ENCODE results near the gene VPS26A. TPM values are rescaled to one million over a fixed set of nuclear protein-coding genes. Genes with fewer than 3 reads are reported as not detected.
"Not testable (repeated sequence)": the region's sequence is repeated elsewhere in the genome, so short reads cannot be mapped to it uniquely, and the experiment has no call there.

Gene VPS26A
- total RNA-seq, 1 experiment from 2014 or later = 10.3 TPM

DNA sequence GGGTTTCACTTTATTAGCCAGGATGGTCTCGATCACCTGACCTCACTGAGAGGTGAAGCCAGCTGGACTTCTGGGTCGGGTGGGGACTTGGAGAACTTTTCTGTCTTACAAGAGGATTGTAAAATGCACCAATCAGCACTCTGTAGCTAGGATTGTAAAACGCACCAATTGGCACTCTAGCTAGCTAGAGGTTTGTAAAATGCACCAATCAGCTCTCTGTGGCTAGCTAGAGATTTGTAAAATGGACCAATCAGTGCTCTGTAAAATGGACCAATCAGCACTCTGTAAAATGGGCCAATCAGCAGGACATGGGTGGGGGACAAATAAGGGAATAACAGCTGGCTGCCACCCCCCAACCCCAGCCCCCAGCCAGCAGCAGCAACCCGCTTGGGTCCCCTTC is 51.3 kb downstream of the VPS26A start:
- DNase-seq (ENCODE audit: low spot score) = not testable (repeated sequence)

DNA sequence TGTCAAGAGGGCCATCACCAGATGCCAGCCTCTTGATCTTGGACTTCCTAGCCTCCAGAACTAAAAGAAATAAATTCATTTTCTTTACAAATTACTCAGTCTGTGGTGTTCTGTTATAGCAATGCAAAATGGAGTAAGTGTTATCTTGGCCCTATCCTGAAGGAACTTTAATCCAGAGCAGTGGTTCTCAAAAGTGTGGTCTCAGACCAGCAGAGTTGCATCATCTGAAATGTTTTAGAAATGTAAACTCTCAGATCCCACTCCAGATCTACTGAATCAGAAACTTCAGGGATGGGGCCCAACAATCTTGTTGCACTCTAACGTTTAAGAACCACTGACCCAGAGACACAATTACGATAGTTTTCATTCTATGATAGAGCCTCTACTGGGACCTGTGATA is 52.8 kb downstream of the VPS26A start:
- no peak for DNase-seq (ENCODE audit: low spot score)

DNA sequence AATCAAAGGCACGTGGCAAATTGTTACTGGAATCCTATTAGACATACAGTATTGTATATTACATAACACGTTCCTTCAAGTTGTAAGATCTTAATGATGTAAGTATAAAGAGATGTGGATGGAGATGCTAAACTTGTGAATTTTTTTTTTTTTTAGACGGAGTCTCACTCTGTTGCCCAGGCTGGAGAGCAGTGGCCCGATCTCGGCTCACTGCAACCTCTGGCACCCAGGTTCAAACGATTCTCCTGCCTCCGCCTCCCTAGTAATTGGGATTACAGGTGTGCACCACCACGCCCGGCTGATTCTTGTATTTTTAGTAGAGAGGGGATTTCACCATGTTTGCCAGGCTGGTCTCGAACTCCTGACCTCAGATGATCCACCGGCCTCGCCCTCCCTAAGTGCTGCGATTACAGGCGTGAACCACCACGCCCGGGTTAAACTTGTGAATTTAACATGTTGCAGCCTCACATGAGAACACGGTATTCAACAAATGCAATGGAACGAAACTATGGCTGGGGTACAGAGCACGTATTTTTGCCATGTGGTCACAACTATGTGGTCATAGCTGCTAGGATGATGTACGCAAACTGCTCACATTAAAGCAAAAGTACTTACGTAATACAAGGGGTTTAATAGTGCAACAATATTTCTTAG is 55.2 kb downstream of the VPS26A start:
- peak; percentile 1 for DNase-seq (ENCODE audit: low spot score)

DNA sequence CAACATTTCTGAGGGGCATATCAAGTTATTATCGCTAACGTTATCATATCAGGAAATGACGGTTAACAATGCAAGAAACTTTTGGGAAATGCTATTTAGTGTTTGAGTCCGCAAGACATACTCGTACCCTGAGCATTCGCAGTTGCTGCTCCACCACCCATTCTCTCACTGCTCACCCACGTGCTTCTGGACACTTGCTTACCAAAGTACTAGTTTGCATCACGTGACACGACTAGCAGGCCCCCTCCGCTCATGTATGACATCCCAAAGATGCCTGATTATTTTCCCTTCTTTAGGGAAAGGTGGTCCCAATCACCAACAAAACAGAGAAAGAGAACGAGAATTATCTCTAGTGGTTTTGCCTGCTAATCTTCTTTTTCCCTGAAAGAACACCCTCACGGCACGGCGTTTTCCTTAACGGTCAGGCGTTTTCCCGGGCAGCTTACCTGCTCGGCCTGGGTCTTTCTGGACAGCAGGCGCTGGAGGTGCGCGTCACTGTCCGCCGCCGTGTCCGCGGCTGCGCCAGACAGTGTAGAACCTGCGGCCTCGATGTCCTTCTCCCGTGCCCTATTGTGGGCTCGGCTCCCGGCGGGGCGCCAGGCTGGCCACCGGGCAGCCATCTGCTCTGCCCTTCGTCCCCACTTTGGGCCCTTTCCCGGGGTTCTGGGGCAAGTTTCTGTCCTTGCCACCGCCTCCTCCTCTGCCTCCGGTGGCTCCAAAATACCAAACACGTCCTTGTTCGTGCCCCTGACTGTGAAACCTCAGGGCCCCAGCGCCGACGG is 56.0 kb downstream of the VPS26A start, which contains the start of gene SUPV3L1:
TSS of gene SUPV3L1 (plus strand) at position 492 of the 782 bp plus-strand sequence. CDS start at position 550, 58 bp downstream.
- DNase-seq (ENCODE audit: low spot score) = peak; percentile 96

DNA sequence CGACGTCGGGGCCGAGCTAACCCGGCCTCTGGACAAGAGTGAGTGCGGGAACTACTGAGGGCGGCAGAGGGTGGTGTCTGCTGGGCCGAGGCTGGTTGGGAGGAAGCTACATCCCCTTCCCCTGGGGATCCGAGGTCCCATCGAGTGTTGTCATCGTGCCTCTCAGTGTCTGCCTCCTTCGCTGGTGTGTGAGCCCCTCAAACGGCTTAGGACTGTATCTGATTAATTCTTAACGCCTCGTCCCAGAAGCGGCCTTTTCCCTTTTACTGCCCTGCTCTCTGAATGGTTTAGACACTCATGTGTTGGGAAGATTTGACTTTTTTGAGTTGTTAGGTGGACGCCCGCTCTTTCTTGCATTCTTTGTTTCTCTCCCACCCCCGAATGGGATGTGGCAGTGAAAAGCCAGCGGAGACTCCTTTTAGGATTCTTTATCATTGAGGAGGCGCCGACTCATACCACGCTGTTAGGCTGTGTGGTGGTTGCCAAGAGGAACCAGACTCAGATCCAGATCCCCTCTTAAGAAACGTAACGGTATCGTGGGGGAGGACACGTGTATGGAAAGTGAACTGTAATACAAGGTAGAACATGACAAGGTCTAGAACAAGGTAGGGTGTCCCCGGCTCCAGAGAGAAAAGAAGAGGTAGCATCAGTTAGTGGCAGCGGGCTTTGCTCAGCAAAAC is 56.7 kb downstream of the VPS26A start:
- DNase-seq (ENCODE audit: low spot score) = peak; percentile 4

DNA sequence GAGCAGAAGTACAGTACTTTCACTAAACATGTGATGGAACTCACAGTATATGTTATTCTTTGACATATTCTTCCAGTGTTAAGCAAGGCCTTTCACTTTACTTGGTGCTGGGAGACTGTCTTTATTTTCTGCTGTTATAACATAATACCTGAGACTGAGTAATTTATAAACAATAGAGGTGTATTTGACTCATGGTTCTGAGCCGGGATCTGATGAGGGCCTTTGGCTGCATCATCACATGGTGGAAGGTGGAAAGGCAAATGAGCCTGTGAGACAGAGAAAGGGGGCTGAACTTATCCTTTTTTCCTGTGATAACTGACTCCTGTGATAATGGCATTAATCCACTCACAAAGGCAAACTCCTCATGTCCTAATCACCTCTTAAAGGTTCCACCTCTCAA is 57.5 kb downstream of the VPS26A start:
- DNase-seq (ENCODE audit: low spot score) = no peak

DNA sequence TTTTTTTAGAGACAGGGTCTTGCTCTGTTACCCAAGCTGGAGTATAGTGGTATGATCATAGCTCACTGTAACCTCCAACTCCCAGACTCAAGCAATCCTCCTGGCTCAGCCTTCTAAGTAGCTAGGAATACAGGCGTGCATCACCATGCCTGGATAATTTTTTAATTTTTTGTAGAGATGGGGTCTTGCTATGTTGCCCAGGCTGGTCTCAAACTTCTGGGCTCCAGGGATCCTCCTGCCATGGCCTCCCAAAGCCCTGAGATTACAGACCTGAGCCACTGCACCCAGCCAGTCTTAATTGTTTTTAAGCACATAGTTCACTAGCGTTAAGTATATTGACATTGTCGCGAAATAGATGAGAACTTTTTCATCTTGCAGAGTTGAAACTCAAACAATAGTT is 58.0 kb downstream of the VPS26A start:
- DNase-seq (ENCODE audit: low spot score) = no peak

DNA sequence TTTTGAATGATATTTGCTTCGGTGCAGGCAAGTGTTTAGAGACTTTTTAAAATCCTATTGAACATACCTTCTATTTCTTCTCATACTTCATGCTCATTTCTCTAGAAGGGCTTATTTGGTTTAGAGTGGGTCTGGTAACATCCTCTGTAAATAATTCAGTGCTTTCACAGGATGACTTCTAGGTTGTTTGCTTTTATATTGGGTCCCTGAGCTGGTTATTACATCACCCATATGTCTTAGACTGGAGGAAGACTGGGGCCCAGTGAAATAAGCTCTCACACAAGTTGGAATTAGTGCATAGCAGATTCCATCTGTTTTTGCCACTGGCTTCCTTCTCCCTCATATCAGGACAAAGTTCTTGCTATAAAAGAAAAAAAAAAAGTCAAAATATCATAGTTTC is 62.5 kb downstream of the VPS26A start:
- DNase-seq (ENCODE audit: low spot score) = no peak

DNA sequence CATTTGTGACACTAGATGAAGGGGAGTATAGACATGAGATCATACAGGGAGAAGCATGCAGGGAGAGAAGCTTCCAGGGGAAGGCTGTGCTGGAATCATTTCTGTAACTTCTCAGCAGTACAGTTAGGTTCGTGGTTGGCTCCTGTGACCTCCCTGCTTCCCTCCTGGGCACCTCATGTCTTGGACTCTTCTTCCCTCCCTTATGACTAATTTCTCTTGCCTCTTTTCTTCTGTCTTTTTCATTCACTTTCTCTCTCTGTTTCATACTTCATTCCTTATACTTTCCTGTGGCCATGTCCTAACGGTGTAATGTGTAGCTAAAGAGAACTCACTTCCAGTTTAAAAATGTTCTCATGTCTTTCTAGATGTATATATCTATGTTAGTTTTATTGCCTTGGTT is 77.1 kb downstream of the VPS26A start:
- no peak for DNase-seq (ENCODE audit: low spot score)

DNA sequence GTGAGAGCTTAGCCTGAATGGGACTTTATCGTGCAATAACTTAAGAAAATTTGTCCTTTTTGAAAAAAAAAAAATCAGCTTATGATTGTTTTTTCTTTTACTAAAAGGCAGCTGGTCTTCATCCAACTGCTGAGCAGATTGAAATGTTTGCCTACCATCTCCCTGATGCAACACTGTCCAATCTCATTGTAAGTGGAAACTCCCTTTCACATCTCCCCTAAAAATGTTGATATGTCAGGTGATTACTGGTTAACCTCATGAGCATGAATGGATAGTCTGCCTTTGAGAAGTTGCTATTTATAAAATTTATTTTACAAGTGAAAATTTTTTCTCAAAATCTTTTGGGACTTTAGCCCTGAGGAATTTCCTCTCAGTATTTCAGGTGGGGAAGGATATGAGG is 78.4 kb downstream of the VPS26A start:
- DNase-seq (ENCODE audit: low spot score) = no peak

DNA sequence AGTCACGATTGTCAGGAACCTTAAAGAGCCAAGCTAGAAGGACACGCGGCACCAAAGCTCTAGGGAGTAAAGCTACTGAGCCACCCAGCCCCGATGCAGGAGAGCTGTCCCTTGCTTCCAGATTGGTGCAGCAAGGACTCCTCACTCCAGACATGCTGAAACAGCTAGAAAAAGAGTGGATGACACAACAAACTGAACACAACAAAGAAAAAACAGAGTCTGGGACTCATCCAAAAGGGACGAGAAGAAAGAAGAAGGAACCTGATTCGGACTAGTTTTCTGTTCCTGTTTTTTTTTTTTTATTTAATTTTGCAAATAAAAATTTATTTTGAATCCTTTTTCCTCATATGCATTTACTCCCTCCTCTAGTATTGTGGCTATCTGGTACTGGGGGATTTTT is 84.8 kb downstream of the VPS26A start:
- no peak for DNase-seq (ENCODE audit: low spot score)

DNA sequence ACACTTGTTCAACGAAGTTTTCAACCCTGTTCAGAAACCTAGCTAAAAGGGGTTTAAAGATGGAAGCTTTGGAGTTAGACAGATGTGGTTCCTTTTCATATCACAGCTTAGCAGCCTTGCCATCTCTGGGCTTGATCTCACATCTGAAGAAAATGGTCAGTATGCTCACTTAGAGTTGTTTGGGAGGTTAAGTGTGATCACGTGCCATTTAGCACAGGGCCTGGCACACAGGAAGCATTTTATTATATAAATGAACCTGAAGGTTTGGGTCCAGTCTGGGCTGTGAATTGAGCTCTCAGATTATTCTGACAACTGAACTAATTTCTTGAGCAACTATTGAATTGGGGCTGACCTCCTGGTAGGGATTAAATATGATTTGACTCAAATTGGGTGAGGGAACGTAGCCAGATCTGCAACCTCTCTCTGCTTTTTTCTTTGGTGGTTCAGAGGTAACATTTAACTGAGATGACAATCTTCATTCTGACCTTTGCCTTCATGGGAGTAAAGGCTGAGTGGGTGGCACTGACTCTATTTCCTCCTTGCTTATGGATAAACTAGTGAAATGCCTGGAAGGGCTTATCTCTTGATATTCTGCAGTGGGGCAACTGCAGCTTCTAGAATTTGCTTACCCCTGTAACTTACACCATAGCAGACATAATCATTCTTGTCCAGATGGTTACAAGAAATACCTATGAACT is 86.0 kb downstream of the VPS26A start:
- DNase-seq (ENCODE audit: low spot score) = no peak

DNA sequence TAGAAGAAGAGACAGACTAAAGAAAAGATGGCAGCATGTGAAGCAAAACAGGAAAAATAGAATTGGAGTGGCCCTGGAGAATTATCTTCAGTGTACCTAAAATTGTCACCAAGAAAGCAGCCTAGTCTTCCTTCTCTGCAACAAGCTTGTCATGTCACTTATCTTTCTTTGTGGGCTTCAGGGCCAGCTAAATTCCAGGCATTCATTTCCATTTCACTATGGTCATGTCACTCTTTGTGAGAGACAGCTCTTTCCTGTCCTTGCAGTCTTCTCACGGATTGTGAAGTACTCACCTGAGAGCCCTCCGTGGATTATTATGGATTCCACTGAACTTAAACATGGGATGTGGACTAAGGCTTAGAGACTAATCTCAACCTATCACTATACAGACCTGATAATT is 87.1 kb downstream of the VPS26A start:
- DNase-seq (ENCODE audit: low spot score) = no peak

DNA sequence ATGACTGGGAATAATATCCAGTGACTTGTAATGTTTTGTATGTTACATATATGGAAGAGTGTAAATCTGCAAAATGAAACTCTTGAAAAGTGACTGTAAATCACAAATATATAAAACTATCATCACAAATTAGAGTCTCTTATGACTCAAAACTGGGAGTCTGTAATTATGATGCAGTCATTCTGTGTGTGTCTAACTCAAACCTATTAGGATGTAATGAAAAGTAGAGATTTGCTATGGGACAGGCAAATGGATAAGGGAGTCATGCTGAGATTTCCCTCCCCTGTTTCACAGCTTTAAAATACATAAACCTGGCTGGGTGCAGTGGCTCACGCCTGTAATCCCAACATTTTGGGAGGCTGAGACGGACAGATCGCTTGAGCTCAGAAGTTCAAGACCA is 87.5 kb downstream of the VPS26A start:
- DNase-seq (ENCODE audit: low spot score) = no peak

DNA sequence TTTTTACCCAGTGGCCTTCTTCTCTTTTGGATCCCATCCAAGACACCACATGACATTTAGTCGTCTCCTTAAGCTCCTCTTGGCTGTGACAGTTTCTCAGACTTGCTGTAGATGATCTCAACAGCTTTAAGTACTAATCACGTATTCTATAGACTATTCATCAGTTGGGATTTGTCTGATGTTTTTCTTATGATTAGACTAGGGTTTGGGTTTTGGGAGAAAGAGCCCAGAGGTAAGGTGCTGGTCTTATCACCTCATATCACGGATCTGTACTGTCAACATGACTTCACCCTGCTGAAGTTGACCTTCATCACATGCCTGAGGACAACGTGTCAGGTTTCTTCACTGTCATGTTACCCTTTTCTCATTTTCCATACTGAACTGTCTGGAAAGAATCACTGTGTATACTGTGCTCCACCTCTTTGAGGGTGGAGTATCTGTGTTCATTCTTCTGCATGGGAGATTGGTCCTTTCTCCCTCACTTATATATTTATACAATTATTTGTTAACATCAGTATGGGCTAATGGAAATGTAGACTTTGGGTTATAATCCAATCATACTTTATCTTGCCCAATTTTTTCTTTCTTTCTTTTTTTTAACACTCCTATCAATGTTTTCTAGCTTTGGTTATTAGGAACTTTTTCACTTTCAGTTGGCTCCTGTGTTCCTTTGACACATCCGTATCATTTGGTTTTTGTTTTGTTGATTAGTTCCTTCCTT is 89.8 kb downstream of the VPS26A start:
- no peak for DNase-seq (ENCODE audit: low spot score)

DNA sequence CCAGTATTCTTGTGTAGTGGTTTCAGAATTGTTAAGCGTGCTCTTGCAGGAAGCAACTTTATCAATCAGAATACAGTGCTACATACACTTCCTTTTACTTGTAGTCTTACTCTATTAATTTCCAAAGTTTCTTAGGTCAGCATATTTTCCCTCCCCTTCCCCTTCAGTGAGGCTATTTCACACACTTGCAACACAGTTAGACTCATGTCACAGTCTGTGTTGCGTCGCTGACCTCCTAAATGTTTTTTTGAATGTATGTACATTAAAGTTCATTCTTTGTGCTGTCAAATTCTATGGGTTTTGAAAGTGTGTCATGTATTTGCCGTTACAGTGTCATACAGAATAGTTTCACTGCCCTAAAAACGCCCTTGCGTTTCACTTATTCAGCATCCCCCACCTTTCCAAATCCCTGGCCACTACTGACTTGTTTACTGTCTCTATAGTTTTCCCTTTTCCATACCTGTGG is 90.7 kb downstream of the VPS26A start:
- DNase-seq (ENCODE audit: low spot score) = no peak

DNA sequence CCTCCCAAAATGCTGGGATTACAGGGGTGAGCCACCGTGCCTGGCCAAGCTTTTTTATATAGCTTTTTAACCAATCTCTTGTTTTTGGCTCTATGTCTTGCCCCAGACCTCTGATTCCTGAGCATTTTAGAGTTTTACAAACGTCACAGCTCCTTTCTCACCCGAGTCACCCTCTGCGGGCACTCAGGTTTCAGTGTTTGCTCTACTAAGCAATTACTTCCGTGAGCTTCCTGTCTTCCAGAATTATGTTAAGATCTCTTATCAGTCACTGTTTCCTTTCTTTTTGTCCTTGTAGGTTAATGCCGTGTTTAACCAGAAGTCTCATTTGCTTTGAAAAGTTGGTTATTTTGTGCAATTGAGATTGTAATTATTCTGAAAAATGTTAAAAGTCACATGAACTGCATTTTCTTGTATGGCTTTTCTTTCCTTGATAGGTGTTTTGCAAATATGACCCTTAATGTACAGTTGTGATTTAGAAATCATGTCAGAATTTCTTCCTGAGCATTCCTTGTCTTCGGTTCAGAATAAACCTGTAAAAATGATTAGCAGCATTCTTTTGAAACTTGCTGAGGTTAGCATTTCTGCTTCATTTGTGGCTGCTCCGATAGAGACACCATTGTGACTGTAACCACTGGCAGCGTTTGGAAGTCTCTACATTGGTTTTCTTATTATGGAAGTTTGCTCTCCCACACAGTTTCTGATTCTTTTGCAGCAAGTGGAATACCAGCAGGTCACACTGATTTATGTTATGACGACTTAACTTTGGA is 91.6 kb downstream of the VPS26A start:
- DNase-seq (ENCODE audit: low spot score) = no peak

DNA sequence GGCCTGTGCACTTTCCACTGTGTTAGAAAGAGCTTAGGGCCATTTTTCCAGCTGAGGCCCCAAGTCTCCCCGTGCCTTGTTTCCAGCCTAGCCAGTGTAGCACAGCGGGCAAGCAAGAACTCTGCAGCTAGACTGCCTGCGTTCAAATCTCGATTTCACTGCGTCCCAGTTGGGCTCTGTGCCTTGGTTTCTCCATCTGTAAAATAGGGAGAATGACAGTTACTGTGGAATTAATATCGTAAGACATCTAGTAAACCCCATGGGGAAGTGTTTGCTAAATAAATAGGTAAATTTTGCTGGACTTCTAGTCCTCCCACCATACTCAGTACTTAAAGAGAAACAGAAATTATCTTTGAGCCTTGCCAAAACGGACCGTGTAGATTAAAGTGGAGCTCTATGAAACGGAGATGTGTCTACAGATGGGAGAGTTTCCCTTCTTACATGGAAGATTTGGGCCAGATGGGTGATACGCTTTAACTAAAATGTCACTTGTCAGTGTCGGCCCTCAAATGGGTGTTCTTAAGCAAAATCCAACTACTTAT is 92.7 kb downstream of the VPS26A start:
- no peak for DNase-seq (ENCODE audit: low spot score)

DNA sequence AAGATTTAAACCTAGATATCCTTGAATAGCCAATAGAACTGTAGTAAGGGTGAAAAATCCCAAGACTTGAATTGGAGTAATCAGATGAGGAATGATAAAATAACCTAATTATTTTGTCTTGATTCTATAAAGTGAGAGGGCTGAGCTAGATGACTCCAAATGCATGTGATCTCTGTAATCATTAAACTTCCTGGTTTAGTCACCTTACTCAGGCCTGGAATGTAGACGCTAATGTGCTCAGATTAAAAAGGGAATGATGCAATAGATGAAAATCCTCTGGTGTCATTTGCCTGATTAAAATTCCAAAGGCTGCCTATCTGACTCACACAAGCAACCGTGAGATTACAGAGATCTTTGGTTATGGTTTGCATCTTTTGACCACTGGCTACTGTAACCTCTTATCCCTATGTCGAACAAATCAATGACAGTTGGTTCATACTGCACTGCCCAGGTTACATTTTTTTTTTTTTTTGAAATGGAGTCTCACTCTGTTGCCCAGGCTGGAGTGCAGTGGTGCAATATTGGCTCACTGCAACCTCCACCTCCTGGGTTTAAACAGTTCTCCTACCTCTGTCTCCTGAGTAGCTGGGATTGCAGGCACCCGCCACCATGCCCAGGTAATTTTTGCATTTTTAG is 93.3 kb downstream of the VPS26A start:
- peak; percentile 84 for DNase-seq (ENCODE audit: low spot score)

DNA sequence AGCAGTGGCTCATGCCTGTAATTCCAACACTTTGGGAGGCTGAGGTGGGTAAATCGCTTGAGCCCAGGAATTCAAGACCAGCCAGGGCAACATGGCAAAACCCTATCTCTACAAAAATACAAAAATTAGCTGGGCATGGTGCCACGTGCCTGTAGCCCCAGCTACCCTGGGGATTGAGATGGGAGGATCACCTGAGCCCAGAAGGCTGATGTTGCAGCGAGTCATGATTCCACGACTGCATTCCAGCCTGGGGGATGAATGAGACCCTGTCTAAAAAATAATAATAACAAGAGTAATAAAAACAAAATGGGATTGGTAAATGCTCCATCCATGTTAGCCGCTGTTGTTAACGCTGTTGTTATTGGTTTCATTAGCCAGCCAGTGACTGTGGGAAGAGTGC is 94.9 kb downstream of the VPS26A start:
- DNase-seq (ENCODE audit: low spot score) = no peak
